8988T (cell line): ENCODE results near the gene HNF4A.
"Not testable (repeated sequence)": the region's sequence is repeated elsewhere in the genome, so short reads cannot be mapped to it uniquely, and the experiment has no call there.

ENCODE experiments used
- DNase-seq: peaks from one replicate; pipeline ENCODE4 v3.0.0; 2011

HNF4A gene

GRCh38 chr20:44447827-44448419 is 92.4 kb downstream of the HNF4A start:
- DNase-seq: no peak

GRCh38 chr20:44448753-44449546 is 93.5 kb downstream of the HNF4A start:
- DNase-seq: no peak

- no peak for DNase-seq
These were observed 94.4 kb downstream of the HNF4A start for GRCh38 chr20:44449864-44450263.

- no peak for DNase-seq
These were observed 94.9 kb downstream of the HNF4A start for GRCh38 chr20:44450281-44450889.

GRCh38 chr20:44450903-44451450 is 95.5 kb downstream of the HNF4A start:
- DNase-seq: no peak

GRCh38 chr20:44454306-44454963 is 98.9 kb downstream of the HNF4A start:
- no peak for DNase-seq

GRCh38 chr20:44455126-44455525 is 99.6 kb downstream of the HNF4A start:
- no peak for DNase-seq

- no peak for DNase-seq
These were observed 101.1 kb downstream of the HNF4A start for GRCh38 chr20:44456611-44457010.

GRCh38 chr20:44457016-44457415 is 101.5 kb downstream of the HNF4A start:
- no peak for DNase-seq

GRCh38 chr20:44459271-44459670 is 103.8 kb downstream of the HNF4A start:
- no peak for DNase-seq

- no peak for DNase-seq
These were observed 105.3 kb downstream of the HNF4A start for GRCh38 chr20:44460795-44461141.

- DNase-seq: no peak
These were observed 105.8 kb downstream of the HNF4A start for GRCh38 chr20:44461142-44461802.

- no peak for DNase-seq
These were observed 106.3 kb downstream of the HNF4A start for GRCh38 chr20:44461803-44462174.

GRCh38 chr20:44463466-44463865 is 108.0 kb downstream of the HNF4A start:
- DNase-seq: no peak

- no peak for DNase-seq
These were observed 109.0 kb downstream of the HNF4A start for GRCh38 chr20:44464514-44464913.

- DNase-seq: no peak
These were observed 109.6 kb downstream of the HNF4A start for GRCh38 chr20:44465001-44465560.

GRCh38 chr20:44467289-44467883 is 111.9 kb downstream of the HNF4A start:
- no peak for DNase-seq

GRCh38 chr20:44468044-44468782 is 112.7 kb downstream of the HNF4A start:
- no peak for DNase-seq

- no peak for DNase-seq
These were observed 114.8 kb downstream of the HNF4A start for GRCh38 chr20:44470327-44470726.

- no peak for DNase-seq
These were observed 116.0 kb downstream of the HNF4A start for GRCh38 chr20:44471481-44471882.

- DNase-seq: not testable (repeated sequence)
These were observed 116.8 kb downstream of the HNF4A start for GRCh38 chr20:44472283-44472682.

GRCh38 chr20:44475372-44475693 is 119.8 kb downstream of the HNF4A start:
- no peak for DNase-seq
